GM19238 (cell line): ENCODE measurements around the gene RAB41.
"Not testable (repeated sequence)": the region's sequence is repeated elsewhere in the genome, so short reads cannot be mapped to it uniquely, and the experiment has no call there.

ENCODE experiments used
- DNase-seq: peaks from one replicate; pipeline ENCODE4 v3.0.0; 2011; ENCODE audit warnings: low spot score; ENCODE audit not compliant: insufficient read length

Gene RAB41

DNA sequence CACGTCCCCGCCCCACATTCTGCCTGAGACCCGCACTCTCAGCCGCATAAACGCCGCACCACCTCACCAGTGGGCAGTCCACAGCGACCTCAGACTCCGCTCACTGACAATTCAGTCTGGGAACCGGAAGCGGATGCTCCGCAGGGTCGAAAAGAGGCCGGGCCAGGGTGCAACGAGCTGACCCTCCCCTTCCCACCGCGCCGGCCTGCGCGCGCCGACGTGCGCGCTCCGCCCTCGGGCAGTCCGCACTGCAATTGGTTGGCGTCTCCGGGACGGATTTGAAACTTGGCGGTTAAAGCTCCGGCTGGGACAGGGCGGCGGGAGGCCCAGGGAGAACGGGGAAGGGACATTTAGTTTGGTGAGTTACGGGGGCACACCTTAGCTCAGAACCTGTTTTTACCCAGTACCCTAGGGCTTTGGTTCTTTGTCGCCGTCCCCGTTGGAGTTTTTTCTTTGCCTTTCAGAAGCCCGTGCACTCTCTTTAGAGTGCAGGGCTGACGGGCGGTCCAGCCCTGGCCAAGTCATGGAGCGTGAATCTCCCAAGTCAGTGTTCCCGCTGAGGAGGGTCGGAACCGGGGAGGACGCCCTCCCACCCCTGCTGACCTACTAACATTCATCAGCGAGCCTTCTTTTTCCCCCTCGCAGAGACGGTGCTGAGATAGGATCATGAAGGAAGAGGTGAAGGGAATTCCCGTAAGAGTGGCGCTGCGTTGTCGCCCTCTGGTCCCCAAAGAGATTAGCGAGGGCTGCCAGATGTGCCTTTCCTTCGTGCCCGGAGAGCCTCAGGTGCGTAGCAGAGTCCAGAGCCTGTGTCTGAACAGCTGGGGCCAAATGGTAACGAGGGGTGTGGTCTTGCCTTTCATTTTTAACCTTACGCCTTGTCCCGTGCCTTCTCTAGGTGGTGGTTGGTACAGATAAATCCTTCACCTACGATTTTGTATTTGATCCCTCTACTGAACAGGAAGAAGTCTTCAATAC, 8.1 kb downstream of the RAB41 start, which contains the start of the genes KIF4A and PDZD11:
Gene KIF4A (plus strand): TSS at position 312 of the 978 bp plus-strand sequence. CDS start 355 bp downstream, at position 667.
Gene PDZD11 (minus strand): TSS at position 135 of the 978 bp plus-strand sequence. CDS start 586 bp downstream, outside the sequence.
- DNase-seq: peak; percentile 87

DNA sequence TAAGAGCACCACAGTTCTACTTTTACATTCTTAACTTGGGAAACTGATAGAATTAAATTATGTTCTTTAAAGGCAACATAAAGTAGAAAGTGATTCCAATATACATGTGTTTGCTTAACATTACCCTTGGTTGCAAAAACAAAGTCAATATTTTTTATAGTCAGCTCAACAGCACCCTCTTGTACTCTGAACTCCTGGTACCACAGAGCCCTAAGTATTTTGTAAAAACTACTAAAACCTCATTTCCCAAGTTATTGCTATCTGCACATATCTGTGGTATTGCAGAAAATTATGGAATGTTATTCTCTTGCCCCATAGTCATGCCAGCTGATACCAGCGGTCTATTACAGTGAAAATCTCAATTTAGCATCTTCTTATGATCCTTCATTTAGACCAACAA, 10.8 kb downstream of the RAB41 start:
- DNase-seq: no peak

DNA sequence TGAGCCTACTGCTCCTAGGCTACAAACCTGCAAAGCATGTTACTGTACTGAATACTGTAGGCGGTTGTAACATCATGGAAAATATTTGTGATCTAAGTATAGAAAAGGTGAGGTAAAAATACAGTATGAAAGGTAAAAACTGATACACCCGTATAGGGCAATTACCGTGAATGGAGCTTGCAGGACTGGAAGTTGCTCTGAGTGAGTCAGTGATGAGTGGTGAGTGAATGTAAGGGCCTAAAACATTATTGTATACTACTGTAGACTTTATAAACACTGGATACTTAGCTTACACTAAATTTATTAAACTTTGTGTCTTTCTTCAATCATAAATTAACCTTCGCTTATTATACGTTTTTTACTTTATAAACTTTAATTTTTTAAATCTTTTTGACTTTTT, 11.6 kb downstream of the RAB41 start:
- no peak for DNase-seq

DNA sequence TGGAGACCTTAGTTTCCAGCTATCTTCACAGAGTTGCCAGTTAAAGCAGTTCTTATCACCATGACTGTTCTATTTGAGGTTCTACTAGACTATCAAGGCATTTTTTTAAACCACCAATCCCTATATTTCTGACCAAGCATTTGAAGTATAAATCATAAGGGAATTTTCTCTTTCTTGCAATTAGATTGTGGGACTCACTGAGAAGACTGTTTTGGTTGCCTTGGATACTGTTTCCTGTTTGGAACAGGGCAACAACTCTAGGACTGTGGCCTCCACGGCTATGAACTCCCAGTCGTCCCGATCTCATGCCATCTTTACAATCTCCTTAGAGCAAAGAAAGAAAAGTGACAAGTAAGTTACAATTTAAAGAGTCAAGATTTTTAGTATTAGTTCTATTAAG, 19.7 kb downstream of the RAB41 start:
- DNase-seq: no peak

DNA sequence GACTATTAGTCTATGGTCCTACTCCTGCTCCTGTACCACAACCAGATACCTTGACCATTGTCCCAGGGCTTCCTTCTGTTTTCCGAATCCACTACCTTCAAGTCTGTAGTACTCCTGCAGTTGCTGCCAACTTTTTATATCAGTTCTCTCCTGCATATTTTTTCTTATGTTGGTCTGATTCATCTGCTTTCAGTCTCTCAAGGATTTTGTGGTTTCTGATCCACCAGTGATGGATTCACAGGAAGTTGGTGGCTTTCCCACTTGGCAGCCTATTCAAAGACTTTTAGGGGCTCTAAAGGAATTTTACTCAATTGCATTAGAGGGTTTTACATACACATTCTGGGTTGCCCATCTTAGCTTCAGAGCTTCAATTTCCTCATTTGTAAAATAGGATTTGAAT, 31.5 kb downstream of the RAB41 start:
- DNase-seq: no peak

DNA sequence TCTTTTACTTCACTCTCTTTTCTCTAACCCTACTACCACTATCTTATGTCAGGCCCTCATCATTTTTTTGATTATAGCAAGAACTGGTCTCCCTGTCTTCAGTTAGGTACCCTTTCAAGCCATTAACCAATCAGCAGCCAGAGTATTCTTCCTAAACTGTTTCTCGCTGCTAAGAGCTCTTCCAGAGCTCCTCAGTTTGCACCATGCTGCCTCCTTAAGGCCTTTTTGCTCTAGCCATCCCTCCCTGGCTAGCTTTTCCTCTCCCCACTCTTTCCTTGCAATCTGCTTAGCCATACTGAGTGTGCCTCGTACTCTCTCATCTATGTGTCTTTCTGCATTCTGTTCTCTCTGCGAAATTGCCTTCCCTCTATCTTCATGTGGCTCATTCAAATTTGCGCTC, 40.8 kb downstream of the RAB41 start:
- DNase-seq: no peak

DNA sequence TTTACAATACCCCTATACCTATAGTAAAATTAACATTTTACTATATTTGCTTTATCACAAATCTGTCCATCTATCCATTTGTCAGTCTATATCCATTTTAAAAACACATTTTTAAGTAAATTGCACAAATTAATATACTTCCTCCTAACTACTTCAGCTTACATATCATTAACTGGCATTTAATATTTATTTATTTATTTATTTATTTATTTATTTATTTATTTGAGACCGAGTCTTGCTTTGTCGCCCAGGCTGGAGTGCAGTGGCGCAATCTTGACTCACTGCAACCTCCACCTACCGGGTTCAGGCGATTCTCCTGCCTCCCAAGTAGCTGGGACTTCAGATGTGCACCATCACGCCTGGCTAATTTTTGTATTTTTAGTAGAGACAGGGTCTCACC, 41.7 kb downstream of the RAB41 start:
- DNase-seq: not testable (repeated sequence)

DNA sequence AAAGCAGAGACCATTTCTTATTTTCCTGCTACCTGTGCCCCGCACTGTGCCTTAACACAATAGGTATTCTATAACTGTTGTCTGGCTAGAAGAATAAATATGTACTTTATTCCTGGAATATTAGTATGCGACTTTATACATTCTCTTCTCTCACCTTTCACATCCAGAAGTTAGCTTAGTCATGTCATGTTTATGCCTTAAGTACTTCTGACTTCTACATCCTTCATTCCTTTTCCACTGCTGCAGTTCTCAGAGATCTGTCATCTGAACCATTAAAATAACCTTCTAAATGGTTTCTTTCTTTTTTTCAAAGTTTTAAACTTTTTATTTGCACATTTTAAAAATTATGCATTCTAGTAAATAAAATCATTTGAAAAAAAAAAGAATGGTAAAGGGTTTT, 42.4 kb downstream of the RAB41 start:
- DNase-seq: no peak

DNA sequence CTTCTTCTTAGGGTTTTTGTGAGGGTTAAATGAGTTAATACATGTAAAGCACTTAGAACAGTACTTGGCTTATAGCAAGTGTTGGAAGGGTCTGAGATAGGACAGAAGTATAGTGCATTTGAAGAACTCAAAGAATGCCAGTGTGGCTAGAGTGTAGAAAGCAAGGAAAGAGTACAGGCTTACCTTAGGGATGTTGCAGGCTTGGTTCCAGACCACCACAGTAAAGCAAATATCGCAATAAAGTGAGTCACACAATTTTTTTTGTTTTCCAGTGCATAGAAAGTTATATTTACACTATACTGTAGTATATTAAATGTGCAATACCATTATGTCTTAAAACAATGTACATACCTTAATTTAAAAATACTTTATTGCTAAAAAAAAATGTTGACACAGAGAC, 49.2 kb downstream of the RAB41 start:
- no peak for DNase-seq

DNA sequence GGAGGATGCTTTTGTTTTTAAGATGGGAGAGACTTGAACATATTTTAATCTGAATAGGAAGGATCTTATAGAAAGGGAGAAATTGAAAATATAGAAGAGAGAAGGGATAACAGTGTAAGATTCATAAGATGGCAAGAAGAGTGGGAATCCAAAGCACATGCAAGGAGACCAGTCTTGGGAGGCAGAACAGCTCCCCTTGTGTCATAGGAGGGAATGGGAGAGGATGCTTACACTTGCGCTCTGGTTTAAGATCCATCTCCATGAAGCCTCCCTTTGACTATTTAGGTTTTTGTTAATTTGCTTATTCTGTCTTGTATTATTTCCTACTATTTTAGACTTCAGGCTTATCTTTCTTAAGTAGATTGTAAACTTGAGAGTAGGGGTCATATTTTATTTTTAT, 50.6 kb downstream of the RAB41 start:
- DNase-seq: no peak
